Thyroid gland (tissue), 4 donors: ENCODE measurements around the gene CLCA1.

Experiments used
- CTCF ChIP-seq, 6 experiments: fragments of 200-600 bp in 3 of 6; fragments of 450-650 bp in 3 of 6; sonication (generic) in 3 of 6; IDR thresholded peaks; one replicate each; pipeline ENCODE4 v1.5.1; 2016 to 2019; ENCODE audit warnings: antibody characterized with exemption in 6 of 6, mild to moderate bottlenecking in 2 of 6, inconsistent platforms in 1 of 6, moderate library complexity in 1 of 6
- POLR2A ChIP-seq, 2 donors: fragments of 450-650 bp; IDR thresholded peaks; one replicate each; pipeline ENCODE4 v1.6.1; 2017; ENCODE audit warnings: antibody characterized with exemption in 2 of 2, mild to moderate bottlenecking in 2 of 2, moderate library complexity in 1 of 2

- TF ChIP-seq CTCF (IDR thresholded peaks at IDR 0.05) (no peak), POLR2A (IDR thresholded peaks at IDR 0.05) (no peak)
Measured at GRCh38 chr1:86481966-86482365, 13.2 kb downstream of the CLCA1 start.
